ENCODE data around the gene SMC2.

DNA sequence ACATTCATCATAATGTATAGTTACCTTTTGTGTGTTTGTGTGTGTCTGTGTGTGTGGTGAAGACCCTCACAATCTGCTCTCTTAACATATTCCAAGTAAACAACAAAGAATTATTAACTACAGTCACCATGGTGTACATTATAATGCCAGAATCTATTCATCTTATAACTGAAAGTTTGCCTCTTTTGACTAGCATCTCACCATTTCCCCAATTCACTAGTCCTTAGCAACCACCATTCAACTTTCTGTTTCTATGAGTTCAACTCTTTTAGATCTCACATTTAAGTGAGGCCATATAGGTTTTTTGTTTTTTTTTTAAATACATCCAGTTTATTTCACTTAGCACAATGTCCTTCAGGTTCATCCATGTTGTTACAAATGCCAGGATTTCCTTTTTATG, 83.6 kb downstream of the SMC2 start:
- TF ChIP-seq, protein P1, sequence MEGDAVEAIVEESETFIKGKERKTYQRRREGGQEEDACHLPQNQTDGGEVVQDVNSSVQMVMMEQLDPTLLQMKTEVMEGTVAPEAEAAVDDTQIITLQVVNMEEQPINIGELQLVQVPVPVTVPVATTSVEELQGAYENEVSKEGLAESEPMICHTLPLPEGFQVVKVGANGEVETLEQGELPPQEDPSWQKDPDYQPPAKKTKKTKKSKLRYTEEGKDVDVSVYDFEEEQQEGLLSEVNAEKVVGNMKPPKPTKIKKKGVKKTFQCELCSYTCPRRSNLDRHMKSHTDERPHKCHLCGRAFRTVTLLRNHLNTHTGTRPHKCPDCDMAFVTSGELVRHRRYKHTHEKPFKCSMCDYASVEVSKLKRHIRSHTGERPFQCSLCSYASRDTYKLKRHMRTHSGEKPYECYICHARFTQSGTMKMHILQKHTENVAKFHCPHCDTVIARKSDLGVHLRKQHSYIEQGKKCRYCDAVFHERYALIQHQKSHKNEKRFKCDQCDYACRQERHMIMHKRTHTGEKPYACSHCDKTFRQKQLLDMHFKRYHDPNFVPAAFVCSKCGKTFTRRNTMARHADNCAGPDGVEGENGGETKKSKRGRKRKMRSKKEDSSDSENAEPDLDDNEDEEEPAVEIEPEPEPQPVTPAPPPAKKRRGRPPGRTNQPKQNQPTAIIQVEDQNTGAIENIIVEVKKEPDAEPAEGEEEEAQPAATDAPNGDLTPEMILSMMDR (IDR thresholded peaks at IDR 0.05; ENCODE audit: insufficient read depth, low read depth, low read length) = no peak
- TF ChIP-seq EZH2 (IDR thresholded peaks at IDR 0.05; ENCODE audit: insufficient read depth, low read length) = no peak
